ENCODE measurements around the gene RHBG. TPM values are rescaled to one million over a fixed set of nuclear protein-coding genes. Genes with fewer than 3 reads are reported as not detected.

RHBG gene
- total and polyA plus RNA-seq, 7 donors, result not detected

GRCh38 chr1:156432669-156433018 lies 63.6 kb downstream of the RHBG start:
- Histone ChIP-seq H3K4me1 (no peaks in the 10 kb centered on the region), H3K27ac (no peak overlapping the region), H3K27me3 (ENCODE audit: insufficient read depth in 3 of 3, low read length in 2 of 3) (peaks cover 0 to 92% (median 58%) of the 10 kb centered on the region in 3 donors), H3K36me3 (ENCODE audit: insufficient read depth in 1 of 2, low read depth in 1 of 2) (no peaks in the 10 kb centered on the region), H3K4me3 (no peak overlapping the region), H3K9me3 (no peaks in the 10 kb centered on the region)
- TF ChIP-seq CTCF (IDR thresholded peaks at IDR 0.05), result no peak
- no peak for DNase-seq
- 17 to 28% (median 23%) methylated on average over 11 of the region's 11 CpGs for WGBS, 3 donors
- ATAC-seq, result no peak
- intact Hi-C loops (cut with DNase I), result no loop called here

GRCh38 chr1:156433032-156433431 lies 64.0 kb downstream of the RHBG start:
- Histone ChIP-seq H3K36me3 (ENCODE audit: insufficient read depth in 1 of 2, low read depth in 1 of 2) (no peaks in the 10 kb centered on the region), H3K27ac (no peak overlapping the region), H3K4me1 (no peaks in the 10 kb centered on the region), H3K27me3 (ENCODE audit: insufficient read depth in 3 of 3, low read length in 2 of 3) (peaks cover 0 to 92% (median 59%) of the 10 kb centered on the region in 3 donors), H3K9me3 (no peaks in the 10 kb centered on the region), H3K4me3 (no peak overlapping the region)
- ATAC-seq (no peak), DNase-seq (no peak)
- WGBS, 3 donors, result 32 to 37% (median 35%) methylated on average over 4 of the region's 4 CpGs
- TF ChIP-seq CTCF (IDR thresholded peaks at IDR 0.05), result no peak
- intact Hi-C loops (cut with DNase I), result no loop called here

DNA sequence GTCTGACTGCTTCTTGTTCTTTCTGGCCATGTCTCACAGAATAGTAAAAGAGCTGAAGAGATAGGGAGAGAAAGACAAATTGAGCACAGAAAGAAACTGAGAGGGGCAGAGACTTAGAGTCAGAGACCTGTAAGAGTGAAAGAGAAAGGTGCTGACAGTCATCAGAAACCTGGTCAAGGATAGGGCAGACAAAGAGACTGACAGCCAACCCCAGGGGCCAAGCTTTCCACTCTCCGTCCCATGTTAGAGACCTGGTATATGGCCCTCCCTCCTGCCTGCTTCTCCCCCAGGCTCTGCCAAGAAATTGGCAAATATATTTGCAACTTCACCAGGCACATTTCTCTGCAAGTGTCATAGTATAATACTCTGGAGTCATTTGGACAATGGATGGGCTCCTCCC lies 64.6 kb downstream of the RHBG start:
- no peaks in the 10 kb centered on the region for H3K9me3 ChIP-seq
- no peak overlapping the region for H3K4me3 ChIP-seq
- WGBS, 3 donors, result 71 to 100% (median 79%) methylated on average over 1 of the region's 1 CpG
- no peak for TF ChIP-seq CTCF (IDR thresholded peaks at IDR 0.05)
- peaks cover 3 to 94% (median 57%) of the 10 kb centered on the region in 3 donors for H3K27me3 ChIP-seq (ENCODE audit: insufficient read depth in 3 of 3, low read length in 2 of 3)
- ATAC-seq (no peak), DNase-seq (no peak)
- intact Hi-C loops (cut with DNase I), result no loop called here
- H3K4me1 ChIP-seq, result no peaks in the 10 kb centered on the region
- H3K27ac ChIP-seq, result no peak overlapping the region
- H3K36me3 ChIP-seq (ENCODE audit: insufficient read depth in 1 of 2, low read depth in 1 of 2), result no peaks in the 10 kb centered on the region

Other genes with a start within 250 kb of the RHBG start
- gene SEMA4A, start 215.6 kb upstream of the RHBG start, total RNA-seq, result 1 to 10 TPM; 1.2 to 3.4 (median 2.4) TPM
- gene SEMA4A, start 215.6 kb upstream of the RHBG start, polyA plus RNA-seq, result 1 to 10 TPM in 1 of 3 donors, under 1 TPM in 2; 0.77 to 1.8 (median 0.82) TPM
- 10 to 100 TPM; 11.2 to 29.8 (median 20.1) TPM for gene SLC25A44, start 175.1 kb upstream of the RHBG start, total RNA-seq
- gene SLC25A44, start 175.1 kb upstream of the RHBG start, polyA plus RNA-seq, result 10 to 100 TPM; 13.6 to 40.3 (median 21.1) TPM
- 10 to 100 TPM; 47.9 to 72.1 (median 65.6) TPM for gene PMF1, start 156.2 kb upstream of the RHBG start, total RNA-seq
- gene PMF1, start 156.2 kb upstream of the RHBG start, polyA plus RNA-seq, result 10 to 100 TPM; 52.7 to 93.4 (median 91.0) TPM
- under 1 TPM in 2 of 4 donors, not detected in 2; 0.34 to 0.44 TPM for gene BGLAP, start 127.0 kb upstream of the RHBG start, total RNA-seq
- under 1 TPM in 1 of 3 donors, not detected in 2; 0.33 TPM for gene BGLAP, start 127.0 kb upstream of the RHBG start, polyA plus RNA-seq
- gene PAQR6, start 121.2 kb upstream of the RHBG start, total RNA-seq, result 1 to 10 TPM in 1 of 4 donors, under 1 TPM in 3; 0.32 to 1.2 (median 0.80) TPM
- under 1 TPM; 0.30 to 0.85 (median 0.39) TPM for gene PAQR6, start 121.2 kb upstream of the RHBG start, polyA plus RNA-seq
- gene SMG5, start 86.4 kb upstream of the RHBG start, total RNA-seq, result 10 to 100 TPM; 46.8 to 90.7 (median 80.8) TPM
- 10 to 100 TPM; 54.0 to 74.5 (median 72.4) TPM for gene SMG5, start 86.4 kb upstream of the RHBG start, polyA plus RNA-seq
- 1 to 10 TPM in 1 of 4 donors, under 1 TPM in 3; 0.69 to 1.6 (median 0.87) TPM for gene TMEM79, start 84.9 kb upstream of the RHBG start, total RNA-seq
- 1 to 10 TPM in 2 of 3 donors, under 1 TPM in 1; 0.89 to 3.6 (median 1.5) TPM for gene TMEM79, start 84.9 kb upstream of the RHBG start, polyA plus RNA-seq
- gene GLMP, start 73.5 kb upstream of the RHBG start, total RNA-seq, result 1 to 10 TPM; 5.1 to 9.6 (median 7.5) TPM
- 1 to 10 TPM; 6.1 to 8.3 (median 6.8) TPM for gene GLMP, start 73.5 kb upstream of the RHBG start, polyA plus RNA-seq
- not detected for gene VHLL, start 69.9 kb upstream of the RHBG start, total RNA-seq
- gene VHLL, start 69.9 kb upstream of the RHBG start, polyA plus RNA-seq, result not detected
- 100 to 1,000 TPM; 164 to 190 (median 178) TPM for gene CCT3, start 30.9 kb upstream of the RHBG start, total RNA-seq
- 100 to 1,000 TPM; 144 to 258 (median 207) TPM for gene CCT3, start 30.9 kb upstream of the RHBG start, polyA plus RNA-seq
- 1 to 10 TPM in 1 of 4 donors, under 1 TPM in 3; 0.50 to 1.7 (median 0.85) TPM for gene TSACC, start 30.7 kb upstream of the RHBG start, total RNA-seq
- under 1 TPM; 0.30 to 0.94 (median 0.56) TPM for gene TSACC, start 30.7 kb upstream of the RHBG start, polyA plus RNA-seq
- gene MEF2D, start 131.6 kb downstream of the RHBG start, total RNA-seq, result 100 to 1,000 TPM; 126 to 258 (median 188) TPM
- gene MEF2D, start 131.6 kb downstream of the RHBG start, polyA plus RNA-seq, result 10 to 100 TPM; 43.1 to 65.3 (median 58.4) TPM
- under 1 TPM; 0.07 to 0.24 (median 0.16) TPM for gene IQGAP3, start 203.4 kb downstream of the RHBG start, total RNA-seq
- gene IQGAP3, start 203.4 kb downstream of the RHBG start, polyA plus RNA-seq, result under 1 TPM; 0.01 to 0.17 (median 0.04) TPM
- gene TTC24, start 210.5 kb downstream of the RHBG start, total RNA-seq, result under 1 TPM in 1 of 4 donors, not detected in 3; 0.69 TPM
- gene TTC24, start 210.5 kb downstream of the RHBG start, polyA plus RNA-seq, result under 1 TPM in 2 of 3 donors, not detected in 1; 0.12 to 0.13 TPM
- gene NAXE, start 222.6 kb downstream of the RHBG start, total RNA-seq, result 10 to 100 TPM; 44.3 to 77.5 (median 70.8) TPM
- gene NAXE, start 222.6 kb downstream of the RHBG start, polyA plus RNA-seq, result 10 to 100 TPM; 62.6 to 74.4 (median 67.5) TPM
- 10 to 100 TPM; 30.6 to 77.5 (median 69.6) TPM for gene GPATCH4, start 232.3 kb downstream of the RHBG start, total RNA-seq
- gene GPATCH4, start 232.3 kb downstream of the RHBG start, polyA plus RNA-seq, result 100 to 1,000 TPM in 2 of 3 donors, 10 to 100 TPM in 1; 55.0 to 110 (median 103) TPM

All from psoas muscle (tissue), 8 donors.